HCEC 1CT (cell line): ENCODE measurements around the gene TUBB8.
"Not testable (repeated sequence)": the region's sequence is repeated elsewhere in the genome, so short reads cannot be mapped to it uniquely, and the experiment has no call there.

Experiments used
- DNase-seq: peaks from one replicate; pipeline ENCODE4 v3.0.0-alpha.2; 2017

The TUBB8 gene

DNA sequence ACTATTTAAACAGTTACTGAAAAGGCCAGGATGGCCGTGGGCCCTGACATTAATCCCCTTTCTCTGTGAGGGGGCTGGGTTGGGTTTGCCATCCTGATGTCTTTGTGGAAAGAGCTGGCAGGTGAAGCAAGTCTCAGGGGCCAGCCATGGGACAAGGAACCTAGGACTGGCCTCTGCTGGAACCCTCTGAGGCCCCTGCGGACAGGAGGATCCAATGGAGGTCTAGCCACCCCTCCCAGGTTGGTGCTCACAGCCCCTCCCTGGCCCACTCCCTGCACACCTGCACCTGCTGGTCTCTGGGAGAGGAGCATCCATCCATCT is 35.8 kb downstream of the TUBB8 start:
- DNase-seq = not testable (repeated sequence)

- not testable (repeated sequence) for DNase-seq
Measured at GRCh38 chr10:12444-13314, 36.4 kb downstream of the TUBB8 start.

GRCh38 chr10:11260-11659 is 37.8 kb downstream of the TUBB8 start:
- DNase-seq = not testable (repeated sequence)

DNA sequence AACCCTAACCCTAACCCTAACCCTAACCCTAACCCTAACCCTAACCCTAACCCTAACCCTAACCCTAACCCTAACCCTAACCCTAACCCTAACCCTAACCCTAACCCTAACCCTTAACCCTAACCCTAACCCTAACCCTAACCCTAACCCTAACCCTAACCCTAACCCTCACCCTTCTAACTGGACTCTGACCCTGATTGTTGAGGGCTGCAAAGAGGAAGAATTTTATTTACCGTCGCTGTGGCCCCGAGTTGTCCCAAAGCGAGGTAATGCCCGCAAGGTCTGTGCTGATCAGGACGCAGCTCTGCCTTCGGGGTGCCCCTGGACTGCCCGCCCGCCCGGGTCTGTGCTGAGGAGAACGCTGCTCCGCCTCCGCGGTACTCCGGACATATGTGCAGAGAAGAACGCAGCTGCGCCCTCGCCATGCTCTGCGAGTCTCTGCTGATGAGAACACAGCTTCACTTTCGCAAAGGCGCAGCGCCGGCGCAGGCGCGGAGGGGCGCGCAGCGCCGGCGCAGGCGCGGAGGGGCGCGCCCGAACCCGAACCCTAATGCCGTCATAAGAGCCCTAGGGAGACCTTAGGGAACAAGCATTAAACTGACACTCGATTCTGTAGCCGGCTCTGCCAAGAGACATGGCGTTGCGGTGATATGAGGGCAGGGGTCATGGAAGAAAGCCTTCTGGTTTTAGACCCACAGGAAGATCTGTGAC is 38.7 kb downstream of the TUBB8 start:
- DNase-seq = not testable (repeated sequence)
